ENCODE data around the gene TMEM82. TPM values are rescaled to one million over a fixed set of nuclear protein-coding genes. Genes with fewer than 3 reads are reported as not detected.
A peak's percentile ranks its signal among the peaks of the same experiment; 100 is the strongest.

Gene TMEM82
- total RNA-seq, 6 donors from 2014 or later: not detected

GRCh38 chr1:15750924-15751323, 8.6 kb downstream of the TMEM82 start:
- Histone ChIP-seq H3K4me1 (peaks cover 12 to 26% (median 22%) of the 10 kb centered on the region in 4 donors), H3K27ac (no peak overlapping the region), H3K4me3 (no peak overlapping the region), H3K9me3 (no peaks in the 10 kb centered on the region), H3K36me3 (no peaks in the 10 kb centered on the region), H3K27me3 (no peaks in the 10 kb centered on the region)
- no peak for ATAC-seq (ENCODE audit: low FRiP score in 2 of 2)
- peak in 1 of 2 donors; percentile 38 for DNase-seq
- no peak for TF ChIP-seq CTCF (IDR thresholded peaks at IDR 0.05)
- no peak for TF ChIP-seq EP300 (IDR thresholded peaks at IDR 0.05)
- TF ChIP-seq POLR2A (IDR thresholded peaks at IDR 0.05): no peak
- 86 to 90% methylated on average over 11 to 12 of the region's 12 CpGs for WGBS, 2 donors

GRCh38 chr1:15751717-15752116, 9.4 kb downstream of the TMEM82 start:
- Histone ChIP-seq H3K36me3 (no peaks in the 10 kb centered on the region), H3K27ac (no peak overlapping the region), H3K4me3 (no peak overlapping the region), H3K9me3 (no peaks in the 10 kb centered on the region), H3K4me1 (peaks cover 19 to 34% (median 29%) of the 10 kb centered on the region in 4 donors), H3K27me3 (no peaks in the 10 kb centered on the region)
- DNase-seq (no peak), ATAC-seq (ENCODE audit: low FRiP score in 2 of 2) (no peak)
- TF ChIP-seq CTCF (IDR thresholded peaks at IDR 0.05) (no peak), POLR2AphosphoS5 (IDR thresholded peaks at IDR 0.05) (no peak), EP300 (IDR thresholded peaks at IDR 0.05) (no peak), POLR2A (IDR thresholded peaks at IDR 0.05) (no peak)
- 83 to 91% methylated on average over 10 of the region's 10 CpGs for WGBS, 2 donors

GRCh38 chr1:15753776-15754175, 11.5 kb downstream of the TMEM82 start:
- Histone ChIP-seq H3K27me3 (peaks cover 0 to 14% (median 7%) of the 10 kb centered on the region in 4 donors), H3K36me3 (no peaks in the 10 kb centered on the region), H3K4me1 (peaks cover 21 to 48% (median 44%) of the 10 kb centered on the region in 4 donors), H3K27ac (no peak overlapping the region), H3K9me3 (no peaks in the 10 kb centered on the region), H3K4me3 (no peak overlapping the region)
- no peak for TF ChIP-seq POLR2AphosphoS5 (IDR thresholded peaks at IDR 0.05)
- TF ChIP-seq CTCF (IDR thresholded peaks at IDR 0.05): no peak
- TF ChIP-seq POLR2A (IDR thresholded peaks at IDR 0.05): no peak
- no peak for TF ChIP-seq EP300 (IDR thresholded peaks at IDR 0.05)
- ATAC-seq (ENCODE audit: low FRiP score in 2 of 2): no peak
- DNase-seq: no peak
- WGBS, 2 donors: 79 to 95% methylated on average over 3 to 10 of the region's 10 CpGs

GRCh38 chr1:15755021-15755645, 12.8 kb downstream of the TMEM82 start:
- Histone ChIP-seq H3K4me3 (no peak overlapping the region), H3K9me3 (no peaks in the 10 kb centered on the region), H3K4me1 (peaks cover 16 to 42% (median 39%) of the 10 kb centered on the region in 4 donors), H3K27me3 (peaks cover 0 to 22% (median 15%) of the 10 kb centered on the region in 4 donors), H3K27ac (no peak overlapping the region), H3K36me3 (no peaks in the 10 kb centered on the region)
- no peak for ATAC-seq (ENCODE audit: low FRiP score in 2 of 2)
- DNase-seq: no peak
- WGBS, 2 donors: 84 to 94% methylated on average over 2 of the region's 2 CpGs
- TF ChIP-seq POLR2AphosphoS5 (IDR thresholded peaks at IDR 0.05) (no peak), EP300 (IDR thresholded peaks at IDR 0.05) (no peak), POLR2A (IDR thresholded peaks at IDR 0.05) (no peak), CTCF (IDR thresholded peaks at IDR 0.05) (no peak)

- peaks cover 0 to 22% (median 16%) of the 10 kb centered on the region in 4 donors for H3K27me3 ChIP-seq
- no peaks in the 10 kb centered on the region for H3K9me3 ChIP-seq
- no peak for DNase-seq
- no peak for ATAC-seq (ENCODE audit: low FRiP score in 2 of 2)
- H3K27ac ChIP-seq: no peak overlapping the region
- no peaks in the 10 kb centered on the region for H3K36me3 ChIP-seq
- H3K4me3 ChIP-seq: no peak overlapping the region
- 80 to 83% methylated on average over 4 of the region's 4 CpGs for WGBS, 2 donors
- peaks cover 16 to 38% (median 37%) of the 10 kb centered on the region in 4 donors for H3K4me1 ChIP-seq
- TF ChIP-seq CTCF (IDR thresholded peaks at IDR 0.05) (no peak), POLR2AphosphoS5 (IDR thresholded peaks at IDR 0.05) (no peak), POLR2A (IDR thresholded peaks at IDR 0.05) (no peak), EP300 (IDR thresholded peaks at IDR 0.05) (no peak)
These were observed 13.3 kb downstream of the TMEM82 start for GRCh38 chr1:15755646-15756040.
